ENCODE results near the gene TMBIM4. TPM values are rescaled to one million over a fixed set of nuclear protein-coding genes. Genes with fewer than 3 reads are reported as not detected.

Gene TMBIM4
- total RNA-seq, 4 donors from 2014 or later, result 73.5 to 110 (median 80.9) TPM

GRCh38 chr12:66149702-66150398, 19.9 kb downstream of the TMBIM4 start:
- H3K4me3 ChIP-seq, result no peak overlapping the region
- no peak for ATAC-seq
- H3K27ac ChIP-seq, result no peak overlapping the region
- TF ChIP-seq POLR2A (IDR thresholded peaks at IDR 0.05), result no peak
- TF ChIP-seq CTCF (IDR thresholded peaks at IDR 0.05 in 4 of 5, conservative IDR thresholded peaks at IDR 0.05 in 1 of 5), result no peak
- intact Hi-C loops (cut with DNase I; ENCODE audit: low total_unique reads) (loop anchor here (5.0 to 10.0 kb wide), 3 partner anchors 85 to 542 kb away; no protein-coding TSS in a partner anchor), in situ Hi-C loops (cut with MboI; ENCODE audit: low sequenced_read_pairs in 4 of 4) (loop anchor here in 1 of 4 donors (25.0 kb wide), 2 partner anchors 162 to 262 kb away; partner anchors contain the start of gene HELB)
- H3K27me3 ChIP-seq, result no peaks in the 10 kb centered on the region
- H3K4me1 ChIP-seq, result peaks cover 0 to 9% of the 10 kb centered on the region in 2 donors
- no peaks in the 10 kb centered on the region for H3K9me3 ChIP-seq
- DNase-seq, result peak in 1 of 2 donors; percentile 35
- peaks cover 0 to 12% of the 10 kb centered on the region in 2 donors for H3K36me3 ChIP-seq

GRCh38 chr12:66144791-66145754, 24.7 kb downstream of the TMBIM4 start:
- in situ Hi-C loops (cut with MboI; ENCODE audit: low sequenced_read_pairs in 4 of 4) (loop anchor here in 1 of 4 donors (25.0 kb wide), 1 partner anchor 267 kb away; no protein-coding TSS in a partner anchor), intact Hi-C loops (cut with DNase I; ENCODE audit: low total_unique reads) (loop anchor here (2.0 to 10.0 kb wide), 3 partner anchors 24 to 547 kb away; partner anchors contain the start of gene TMBIM4)
- H3K9me3 ChIP-seq, result peaks cover 0 to 13% (median 0%) of the 10 kb centered on the region in 3 donors
- peak; percentile 15 to 54 (median 44) for TF ChIP-seq CTCF (IDR thresholded peaks at IDR 0.05 in 4 of 5, conservative IDR thresholded peaks at IDR 0.05 in 1 of 5)
- TF ChIP-seq POLR2A (IDR thresholded peaks at IDR 0.05), result no peak
- ATAC-seq (peak; percentile 81 to 90), DNase-seq (peak; percentile 10 to 24)
- peaks cover 0 to 38% of the 10 kb centered on the region in 2 donors for H3K36me3 ChIP-seq
- peaks cover 0 to 25% of the 10 kb centered on the region in 2 donors for H3K4me1 ChIP-seq
- H3K4me3 ChIP-seq, result no peak overlapping the region
- H3K27me3 ChIP-seq, result no peaks in the 10 kb centered on the region
- peak overlapping the region; percentile 8 to 39 (median 28) for H3K27ac ChIP-seq

- intact Hi-C loops (cut with DNase I; ENCODE audit: low total_unique reads), result loop anchor here (2.0 to 10.0 kb wide), 2 partner anchors 25 to 271 kb away; partner anchors contain the start of gene TMBIM4
- DNase-seq (no peak), ATAC-seq (no peak)
- Histone ChIP-seq H3K4me1 (peaks cover 0 to 25% of the 10 kb centered on the region in 2 donors), H3K9me3 (peaks cover 0 to 13% (median 0%) of the 10 kb centered on the region in 3 donors), H3K4me3 (no peak overlapping the region), H3K27ac (no peak overlapping the region), H3K36me3 (peaks cover 0 to 46% of the 10 kb centered on the region in 2 donors), H3K27me3 (no peaks in the 10 kb centered on the region)
- in situ Hi-C loops (cut with MboI; ENCODE audit: low sequenced_read_pairs in 4 of 4), result loop anchor here in 1 of 4 donors (25.0 kb wide), 1 partner anchor 268 kb away; no protein-coding TSS in a partner anchor
- TF ChIP-seq POLR2A (IDR thresholded peaks at IDR 0.05), result no peak
- no peak for TF ChIP-seq CTCF (IDR thresholded peaks at IDR 0.05 in 4 of 5, conservative IDR thresholded peaks at IDR 0.05 in 1 of 5)
Measured at GRCh38 chr12:66143868-66144267, 25.9 kb downstream of the TMBIM4 start.

GRCh38 chr12:66142826-66143225, 27.0 kb downstream of the TMBIM4 start:
- H3K9me3 ChIP-seq, result peaks cover 0 to 13% (median 0%) of the 10 kb centered on the region in 3 donors
- intact Hi-C loops (cut with DNase I; ENCODE audit: low total_unique reads) (loop anchor here (10.0 kb wide), 1 partner anchor 272 kb away; no protein-coding TSS in a partner anchor), in situ Hi-C loops (cut with MboI; ENCODE audit: low sequenced_read_pairs in 4 of 4) (loop anchor here in 1 of 4 donors (25.0 kb wide), 1 partner anchor 269 kb away; no protein-coding TSS in a partner anchor)
- peaks cover 0 to 51% of the 10 kb centered on the region in 2 donors for H3K36me3 ChIP-seq
- no peak overlapping the region for H3K27ac ChIP-seq
- no peak for TF ChIP-seq POLR2A (IDR thresholded peaks at IDR 0.05)
- TF ChIP-seq CTCF (IDR thresholded peaks at IDR 0.05 in 4 of 5, conservative IDR thresholded peaks at IDR 0.05 in 1 of 5), result no peak
- no peak overlapping the region for H3K4me3 ChIP-seq
- ATAC-seq (no peak), DNase-seq (no peak)
- peaks cover 0 to 25% of the 10 kb centered on the region in 2 donors for H3K4me1 ChIP-seq
- H3K27me3 ChIP-seq, result no peaks in the 10 kb centered on the region

Measured in gastrocnemius medialis (tissue), 4 donors.